Endothelial cell of umbilical vein (primary cell): ENCODE data around the gene PTBP3. TPM values are rescaled to one million over a fixed set of nuclear protein-coding genes. Genes with fewer than 3 reads are reported as not detected.

Source experiments
- BruUV-seq: library from RNA; stranded (reverse); fragments of 400-500 nt; replicated peaks from 2 replicates; lab custom pipeline; 2021; lab: Mats Ljungman, UMichigan
- CTCF ChIA-PET: fragments of 300-600, 350-600 bp; sonication (Branson Sonifier 250); formaldehyde crosslinking; loops from one replicate; lab custom pipeline; 2021; ENCODE audit warnings: antibody characterized with exemption, inconsistent platforms; lab: Charles Lee
- POLR2A ChIA-PET: fragments of 300-600, 350-600 bp; sonication (Branson Sonifier 250); formaldehyde crosslinking; loops from one replicate; lab custom pipeline; 2021; ENCODE audit warnings: antibody characterized with exemption, inconsistent platforms; lab: Charles Lee
- DNase-seq: peaks from one replicate; pipeline ENCODE4 v3.0.0-alpha.2; 2011; ENCODE audit warnings: low read depth, low spot score
- FAIRE-seq: peaks from 2 replicates; lab custom pipeline; 2011; peaks lifted over from hg19 to GRCh38; lab: Jason Lieb, UNC
- H2AFZ ChIP-seq: 2 replicates; pipeline ENCODE4 v1.6.0; 2012; ENCODE audit warnings: low read depth, low read length, control low read depth, inconsistent platforms
- H3K27ac ChIP-seq: 2 replicates; pipeline ENCODE4 v1.5.1; 2011; ENCODE audit warnings: low read depth, mild to moderate bottlenecking, control low read depth, low read length, moderate library complexity; ENCODE audit not compliant: insufficient read depth
- H3K27me3 ChIP-seq, 2 experiments: 2 replicates each; pipeline versions ENCODE4 v1.6.0 to v1.6.1; 2011; ENCODE audit warnings: low read length in 2 of 2, mixed read lengths in 1 of 2; ENCODE audit not compliant: control insufficient read depth in 2 of 2, insufficient read depth in 2 of 2
- H3K36me3 ChIP-seq, 2 experiments: 2 replicates in 1 of 2; 3 replicates in 1 of 2; pipeline ENCODE4 v1.5.1; 2011; ENCODE audit warnings: low read length in 2 of 2, mild to moderate bottlenecking in 1 of 2, moderate library complexity in 1 of 2; ENCODE audit not compliant: control insufficient read depth in 2 of 2, insufficient read depth in 2 of 2; ENCODE audit errors: extremely low read depth in 1 of 2
- H3K4me1 ChIP-seq: 3 replicates; pipeline ENCODE4 v1.5.1; 2011; ENCODE audit warnings: mild to moderate bottlenecking, low read length; ENCODE audit not compliant: control insufficient read depth, insufficient read depth; ENCODE audit errors: extremely low read depth
- H3K4me2 ChIP-seq: 2 replicates; pipeline ENCODE4 v1.6.1; 2011; ENCODE audit warnings: low read length, control low read depth, mixed read lengths; ENCODE audit not compliant: insufficient read depth
- H3K4me3 ChIP-seq, 3 experiments: fragments of 200-600 bp in 1 of 3; sonication (generic), shearing (Covaris generic) in 1 of 3; replicated peaks in 1 of 3; 2 replicates each; pipeline ENCODE4 v1.5.1; 2011 to 2016; ENCODE audit warnings: control low read depth in 3 of 3, low read length in 3 of 3, mild to moderate bottlenecking in 2 of 3, inconsistent platforms in 1 of 3, low read depth in 1 of 3, moderate library complexity in 1 of 3; ENCODE audit not compliant: insufficient read depth in 1 of 3
- H3K79me2 ChIP-seq: 2 replicates; pipeline ENCODE4 v1.6.0; 2012; ENCODE audit warnings: low read length, inconsistent platforms; ENCODE audit not compliant: control insufficient read depth, insufficient read depth
- H3K9ac ChIP-seq: replicated peaks from 2 replicates; pipeline ENCODE3; 2011; ENCODE audit warnings: low read length, control low read depth; ENCODE audit not compliant: insufficient read depth; ENCODE audit errors: extremely low read depth
- H3K9me1 ChIP-seq: replicated peaks from 3 replicates; pipeline ENCODE4 v1.6.0; 2011; ENCODE audit warnings: mild to moderate bottlenecking, low read length; ENCODE audit not compliant: control insufficient read depth, insufficient read depth; ENCODE audit errors: extremely low read depth
- H3K9me3 ChIP-seq: replicated peaks from 2 replicates; pipeline ENCODE4 v1.5.1; 2012; ENCODE audit warnings: low read length, inconsistent platforms; ENCODE audit not compliant: control insufficient read depth, insufficient read depth
- H4K20me1 ChIP-seq: replicated peaks from 2 replicates; pipeline ENCODE3; 2011; ENCODE audit warnings: mild to moderate bottlenecking, low read length; ENCODE audit not compliant: control insufficient read depth, insufficient read depth; ENCODE audit errors: extremely low read depth
- CTCF ChIP-seq, 2 donors: IDR thresholded peaks; 1 replicate in 1 of 2; 2 replicates in 1 of 2; pipeline ENCODE4 v1.5.1; 2011; ENCODE audit warnings: low read length in 2 of 2, mild to moderate bottlenecking in 2 of 2, moderate library complexity in 2 of 2, control low read depth in 1 of 2, inconsistent platforms in 1 of 2, low read depth in 1 of 2; ENCODE audit not compliant: insufficient read depth in 1 of 2; ENCODE audit errors: extremely low read depth in 1 of 2
- EZH2 ChIP-seq: IDR thresholded peaks from 2 replicates; pipeline ENCODE4 v1.6.1; 2012; ENCODE audit warnings: borderline replicate concordance, low read depth, mild to moderate bottlenecking, moderate library complexity, low read length, inconsistent platforms; ENCODE audit not compliant: severe bottlenecking
- GATA2 ChIP-seq: IDR thresholded peaks from 2 replicates; pipeline ENCODE4 v1.7.0; 2011; ENCODE audit warnings: low read depth, mild to moderate bottlenecking, moderate library complexity, mixed read lengths, low read length; ENCODE audit not compliant: insufficient read length, insufficient read depth
- JUN ChIP-seq: IDR thresholded peaks from 2 replicates; pipeline ENCODE4 v1.6.1; 2011; ENCODE audit warnings: borderline replicate concordance, low read depth; ENCODE audit not compliant: insufficient read length, insufficient read depth
- MAX ChIP-seq: IDR thresholded peaks from 2 replicates; pipeline ENCODE4 v1.6.1; 2011; ENCODE audit not compliant: insufficient read depth, insufficient read length
- POLR2A ChIP-seq: IDR thresholded peaks from 2 replicates; pipeline ENCODE4 v1.6.1; 2012; ENCODE audit warnings: low read depth, mild to moderate bottlenecking, control low read depth, low read length
- dilution Hi-C: fragments of 300-500 bp; cut with MboI; formaldehyde crosslinking; loops from one replicate; pipeline ENCODE4 v1.15.0; 2019; ENCODE audit warnings: low sequenced_read_pairs; ENCODE audit not compliant: extremely low pct_ligation_motif_present
- intact Hi-C: fragments of 100-400 bp; cut with micrococcal nuclease; formaldehyde crosslinking; loops from one replicate; pipeline ENCODE4 v1.10.0; 2022
- polyA plus RNA-seq, 4 experiments: library from polyadenylated mRNA; depleted of rRNA in 3 of 4; stranded (reverse) in 3 of 4; unstranded in 1 of 4; fragments of >200 nt; gene quantifications; 2 replicates each; pipeline versions ENCODE4 v1.2.1 to v1.2.3, GENCODE V29; 2011 to 2012; ENCODE audit warnings: missing spikeins in 1 of 4
- total RNA-seq: library from RNA; stranded (reverse); gene quantifications from 2 replicates; pipeline ENCODE4 v1.2.3, GENCODE V29; 2021

PTBP3 gene
- total and polyA plus RNA-seq, 2 donors (not counting 3 experiments of a cell fraction or from before 2014, with no cell fraction given) = 42.4 to 75.0 TPM

DNA sequence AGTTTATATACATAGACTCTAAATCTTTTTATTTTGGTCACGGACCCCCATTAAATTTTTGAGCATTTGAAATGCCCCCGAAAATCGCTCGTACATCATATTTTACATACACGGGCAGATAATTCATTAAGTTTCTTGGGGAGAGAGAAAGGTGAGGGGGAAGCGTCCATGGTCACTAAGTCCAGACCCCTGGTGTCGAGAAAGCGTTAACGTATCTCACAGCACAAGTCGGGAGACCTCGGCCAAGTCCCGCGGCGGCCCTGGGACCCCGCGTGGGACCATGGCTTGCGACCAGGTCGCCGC lies 794 bp downstream of the PTBP3 start:
- dilution Hi-C loops (no loop called here), intact Hi-C loops (loop anchor here (2.0 to 5.0 kb wide), 3 partner anchors 46 to 572 kb away; no protein-coding TSS in a partner anchor)
- Histone ChIP-seq H3K27ac (peak overlapping the region; percentile 75), H2AFZ (peak overlapping the region; percentile 6), H4K20me1 (peaks cover 2% of the 10 kb centered on the region), H3K4me1 (peaks cover 26% of the 10 kb centered on the region), H3K79me2 (peaks cover 55% of the 10 kb centered on the region), H3K9ac (peak overlapping the region; percentile 97), H3K9me3 (no peaks in the 10 kb centered on the region), H3K9me1 (no peaks in the 10 kb centered on the region), H3K4me2 (peak overlapping the region; percentile 88), H3K27me3 (no peaks in the 10 kb centered on the region), H3K36me3 (no peaks in the 10 kb centered on the region), H3K4me3 (peak overlapping the region; percentile 60 to 95 (median 88))
- peak; percentile 15 for FAIRE-seq
- BruUV-seq = no TSS peak
- TF ChIP-seq EZH2 (no peak), CTCF (IDR thresholded peaks at IDR 0.05; ENCODE audit: extremely low read depth in 1 of 2, insufficient read depth in 1 of 2, low read depth in 1 of 2, low read length in 2 of 2) (peak; percentile 5 to 30)
- ChIA-PET CTCF (interaction anchor here (1.3 to 2.8 kb wide), 5 partner anchors 9 to 234 kb away, joined by 3 to 24 read pairs (median 7); partner anchors contain the start of gene HSDL2), POLR2A (no interaction called here)
- no peak for DNase-seq

DNA sequence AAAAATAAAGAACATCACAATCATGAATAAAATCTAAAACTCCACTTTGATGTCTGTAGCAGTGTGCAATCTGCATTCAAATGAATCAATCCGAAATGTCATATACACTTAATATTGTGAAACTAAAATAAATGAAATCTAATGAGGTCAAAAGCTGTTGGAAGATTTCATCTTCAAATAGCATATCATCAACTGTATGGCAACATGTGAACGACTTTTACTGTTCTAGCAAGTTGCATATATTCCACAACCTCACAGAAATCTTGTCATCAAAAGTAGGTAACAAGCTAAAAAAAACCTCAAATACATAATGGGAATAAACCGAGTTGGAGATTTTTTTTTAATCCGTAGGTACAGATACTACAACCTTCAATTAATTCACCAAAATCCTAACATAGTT lies 1.2 kb downstream of the PTBP3 start:
- ChIA-PET POLR2A (no interaction called here), CTCF (interaction anchor here (0.7 to 2.8 kb wide), 3 partner anchors 9 to 233 kb away, joined by 3 to 24 read pairs (median 7); no protein-coding TSS in a partner anchor)
- Histone ChIP-seq H3K4me2 (peak overlapping the region; percentile 88), H3K4me3 (peak overlapping the region; percentile 60 to 95 (median 88)), H3K9ac (peak overlapping the region; percentile 97), H4K20me1 (peaks cover 2% of the 10 kb centered on the region), H3K27me3 (no peaks in the 10 kb centered on the region), H3K79me2 (peaks cover 59% of the 10 kb centered on the region), H3K4me1 (peaks cover 26% of the 10 kb centered on the region), H3K27ac (peak overlapping the region; percentile 75), H3K9me3 (no peaks in the 10 kb centered on the region), H3K9me1 (no peaks in the 10 kb centered on the region), H3K36me3 (no peaks in the 10 kb centered on the region), H2AFZ (no peak overlapping the region)
- TF ChIP-seq MAX = no peak
- no peak for TF ChIP-seq GATA2
- TF ChIP-seq JUN = no peak
- no peak for TF ChIP-seq EZH2
- TF ChIP-seq POLR2A = no peak
- intact Hi-C loops = loop anchor here (2.0 to 5.0 kb wide), 3 partner anchors 47 to 571 kb away; no protein-coding TSS in a partner anchor
- DNase-seq (no peak), FAIRE-seq (no peak)
- dilution Hi-C loops = no loop called here
- no TSS peak for BruUV-seq
